ENCODE data around the gene HS2ST1.
"Not testable (repeated sequence)": the region's sequence is repeated elsewhere in the genome, so short reads cannot be mapped to it uniquely, and the experiment has no call there.

HS2ST1 gene

GRCh38 chr1:86971778-86972177, 57.3 kb downstream of the HS2ST1 start:
- no peak for DNase-seq (ENCODE audit: low spot score)

- no peak for DNase-seq (ENCODE audit: low spot score)
Observed at GRCh38 chr1:86972262-86972661, 57.8 kb downstream of the HS2ST1 start.

- DNase-seq (ENCODE audit: low spot score) = no peak
Observed at GRCh38 chr1:86975993-86976550, 61.6 kb downstream of the HS2ST1 start.

GRCh38 chr1:86976664-86977063, 62.2 kb downstream of the HS2ST1 start:
- DNase-seq (ENCODE audit: low spot score) = no peak

GRCh38 chr1:86981482-86982213, 67.2 kb downstream of the HS2ST1 start:
- no peak for DNase-seq (ENCODE audit: low spot score)

GRCh38 chr1:86983677-86984076, 69.2 kb downstream of the HS2ST1 start:
- not testable (repeated sequence) for DNase-seq (ENCODE audit: low spot score)

- no peak for DNase-seq (ENCODE audit: low spot score)
Observed at GRCh38 chr1:86987446-86987845, 73.0 kb downstream of the HS2ST1 start.

- no peak for DNase-seq (ENCODE audit: low spot score)
Observed at GRCh38 chr1:86988835-86989234, 74.4 kb downstream of the HS2ST1 start.

GRCh38 chr1:86989690-86990089, 75.3 kb downstream of the HS2ST1 start:
- DNase-seq (ENCODE audit: low spot score) = not testable (repeated sequence)

GRCh38 chr1:86990826-86991225, 76.4 kb downstream of the HS2ST1 start:
- DNase-seq (ENCODE audit: low spot score) = no peak

- peak; percentile 76 for DNase-seq (ENCODE audit: low spot score)
Observed at GRCh38 chr1:86991549-86992186, 77.2 kb downstream of the HS2ST1 start.

- DNase-seq (ENCODE audit: low spot score) = peak; percentile 23
Observed at GRCh38 chr1:86992861-86993260, 78.4 kb downstream of the HS2ST1 start.

- peak; percentile 59 for DNase-seq (ENCODE audit: low spot score)
Observed at GRCh38 chr1:86993269-86993985, 79.0 kb downstream of the HS2ST1 start.

GRCh38 chr1:86994061-86994460, 79.6 kb downstream of the HS2ST1 start:
- no peak for DNase-seq (ENCODE audit: low spot score)

GRCh38 chr1:86997538-86997937, 83.1 kb downstream of the HS2ST1 start:
- DNase-seq (ENCODE audit: low spot score) = no peak

GRCh38 chr1:86998280-86998679, 83.8 kb downstream of the HS2ST1 start:
- no peak for DNase-seq (ENCODE audit: low spot score)

- DNase-seq (ENCODE audit: low spot score) = no peak
Observed at GRCh38 chr1:86998727-86999126, 84.3 kb downstream of the HS2ST1 start.

- no peak for DNase-seq (ENCODE audit: low spot score)
Observed at GRCh38 chr1:87000460-87000859, 86.0 kb downstream of the HS2ST1 start.

GRCh38 chr1:87004857-87005256, 90.4 kb downstream of the HS2ST1 start:
- DNase-seq (ENCODE audit: low spot score) = no peak

GRCh38 chr1:87007323-87007722, 92.9 kb downstream of the HS2ST1 start:
- no peak for DNase-seq (ENCODE audit: low spot score)

GRCh38 chr1:87013385-87013784, 99.0 kb downstream of the HS2ST1 start:
- DNase-seq (ENCODE audit: low spot score) = not testable (repeated sequence)

- no peak for DNase-seq (ENCODE audit: low spot score)
Observed at GRCh38 chr1:87017998-87018672, 103.7 kb downstream of the HS2ST1 start.

Data from hematopoietic multipotent progenitor cell treated with erythropoietin and hydrocortisone succinate and interleukin-3 and kit ligand, for 15 days (in vitro differentiated cells).